Tibial nerve (tissue), 3 donors: ENCODE data around the gene ZCCHC18.

Source experiments
- POLR2A ChIP-seq, 2 donors: fragments of 450-650 bp; IDR thresholded peaks; one replicate each; pipeline ENCODE4 v1.6.1; 2017; ENCODE audit warnings: antibody characterized with exemption in 2 of 2, mild to moderate bottlenecking in 2 of 2, moderate library complexity in 2 of 2
- TF ChIP-seq, protein P1 (sequence below), 5 experiments: fragments of 200-600 bp in 3 of 5; fragments of 450-650 bp in 2 of 5; sonication (generic) in 3 of 5; IDR thresholded peaks; one replicate each; pipeline ENCODE4 v1.5.1; 2016 to 2019; ENCODE audit warnings: antibody characterized with exemption in 5 of 5, mild to moderate bottlenecking in 3 of 5, moderate library complexity in 2 of 5

DNA sequence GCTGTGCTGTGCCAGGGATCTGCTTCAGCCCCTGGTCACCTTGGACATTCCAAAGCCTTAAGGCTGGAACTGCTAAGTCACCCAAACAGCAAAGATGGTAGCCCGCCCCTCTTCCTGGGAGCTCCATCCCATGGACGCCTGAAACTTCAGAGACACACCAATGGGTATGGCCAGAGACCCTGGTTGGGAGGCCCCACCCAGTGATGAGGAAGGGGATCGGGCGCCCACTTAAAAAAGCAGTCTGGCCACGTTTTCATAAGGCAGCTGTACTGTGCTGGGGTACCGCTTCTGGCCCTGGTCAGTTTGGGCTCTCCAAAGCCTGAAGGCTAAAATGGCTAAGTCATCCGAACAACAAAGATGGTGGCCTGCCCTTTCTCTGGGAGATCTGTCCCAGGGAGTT is 26.8 kb upstream of the ZCCHC18 start:
- TF ChIP-seq, protein P1, sequence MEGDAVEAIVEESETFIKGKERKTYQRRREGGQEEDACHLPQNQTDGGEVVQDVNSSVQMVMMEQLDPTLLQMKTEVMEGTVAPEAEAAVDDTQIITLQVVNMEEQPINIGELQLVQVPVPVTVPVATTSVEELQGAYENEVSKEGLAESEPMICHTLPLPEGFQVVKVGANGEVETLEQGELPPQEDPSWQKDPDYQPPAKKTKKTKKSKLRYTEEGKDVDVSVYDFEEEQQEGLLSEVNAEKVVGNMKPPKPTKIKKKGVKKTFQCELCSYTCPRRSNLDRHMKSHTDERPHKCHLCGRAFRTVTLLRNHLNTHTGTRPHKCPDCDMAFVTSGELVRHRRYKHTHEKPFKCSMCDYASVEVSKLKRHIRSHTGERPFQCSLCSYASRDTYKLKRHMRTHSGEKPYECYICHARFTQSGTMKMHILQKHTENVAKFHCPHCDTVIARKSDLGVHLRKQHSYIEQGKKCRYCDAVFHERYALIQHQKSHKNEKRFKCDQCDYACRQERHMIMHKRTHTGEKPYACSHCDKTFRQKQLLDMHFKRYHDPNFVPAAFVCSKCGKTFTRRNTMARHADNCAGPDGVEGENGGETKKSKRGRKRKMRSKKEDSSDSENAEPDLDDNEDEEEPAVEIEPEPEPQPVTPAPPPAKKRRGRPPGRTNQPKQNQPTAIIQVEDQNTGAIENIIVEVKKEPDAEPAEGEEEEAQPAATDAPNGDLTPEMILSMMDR (IDR thresholded peaks at IDR 0.05): no peak
- no peak for TF ChIP-seq POLR2A (IDR thresholded peaks at IDR 0.05)
